Muscle layer of colon (tissue), 2 donors: ENCODE results near the gene POLR3A.
"Not testable (repeated sequence)": the region's sequence is repeated elsewhere in the genome, so short reads cannot be mapped to it uniquely, and the experiment has no call there.

Experiments used
- H3K27ac ChIP-seq: one replicate; pipeline ENCODE4 v1.7.0; 2013; ENCODE audit warnings: low read depth, mild to moderate bottlenecking, low read length, moderate library complexity
- H3K27me3 ChIP-seq, 2 donors: one replicate each; pipeline ENCODE4 v1.7.0; 2013; ENCODE audit warnings: low read length in 2 of 2, mild to moderate bottlenecking in 2 of 2; ENCODE audit not compliant: insufficient read depth in 2 of 2, control insufficient read depth in 1 of 2
- H3K36me3 ChIP-seq: one replicate; pipeline ENCODE4 v1.7.0; 2013; ENCODE audit warnings: mild to moderate bottlenecking, low read length; ENCODE audit not compliant: insufficient read depth
- H3K4me1 ChIP-seq: one replicate; pipeline ENCODE4 v1.7.0; 2013; ENCODE audit warnings: mild to moderate bottlenecking, low read length; ENCODE audit not compliant: insufficient read depth
- H3K4me3 ChIP-seq, 2 donors: one replicate each; pipeline ENCODE4 v1.7.0; 2013; ENCODE audit warnings: low read length in 2 of 2, low read depth in 1 of 2, mild to moderate bottlenecking in 1 of 2, moderate library complexity in 1 of 2
- H3K9ac ChIP-seq: one replicate; pipeline ENCODE4 v1.7.0; 2013; ENCODE audit warnings: low read length
- H3K9me3 ChIP-seq: one replicate; pipeline ENCODE4 v1.7.0; 2013; ENCODE audit warnings: mild to moderate bottlenecking, low read length
- donor health status: abdominal sarcoma.
- donor health status: Adenocarcinoma of cecum.

POLR3A gene

DNA sequence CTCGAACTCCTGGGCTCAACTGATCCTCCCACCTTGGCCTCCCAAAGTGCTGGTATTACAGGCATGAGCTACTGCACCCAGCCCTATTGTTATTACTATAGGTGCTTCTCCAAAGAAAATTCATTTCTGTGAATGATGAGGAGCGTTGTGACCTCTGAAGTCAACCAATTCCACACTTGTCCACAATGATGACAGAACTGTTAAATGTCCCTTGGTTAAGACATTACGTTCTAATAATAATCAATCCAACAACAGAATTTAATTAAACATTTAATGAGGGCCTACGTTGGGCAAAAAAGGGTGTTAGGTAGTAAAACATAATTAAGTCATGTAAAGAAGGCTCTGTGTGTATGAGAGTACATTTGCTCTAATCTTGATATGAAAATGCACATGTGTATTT lies 18.2 kb downstream of the POLR3A start:
- no peaks in the 10 kb centered on the region for H3K9me3 ChIP-seq
- no peaks in the 10 kb centered on the region for H3K4me1 ChIP-seq
- H3K9ac ChIP-seq = no peak overlapping the region
- H3K36me3 ChIP-seq = peaks cover 67% of the 10 kb centered on the region
- no peaks in the 10 kb centered on the region for H3K27me3 ChIP-seq
- no peak overlapping the region for H3K27ac ChIP-seq
- H3K4me3 ChIP-seq = no peak overlapping the region

DNA sequence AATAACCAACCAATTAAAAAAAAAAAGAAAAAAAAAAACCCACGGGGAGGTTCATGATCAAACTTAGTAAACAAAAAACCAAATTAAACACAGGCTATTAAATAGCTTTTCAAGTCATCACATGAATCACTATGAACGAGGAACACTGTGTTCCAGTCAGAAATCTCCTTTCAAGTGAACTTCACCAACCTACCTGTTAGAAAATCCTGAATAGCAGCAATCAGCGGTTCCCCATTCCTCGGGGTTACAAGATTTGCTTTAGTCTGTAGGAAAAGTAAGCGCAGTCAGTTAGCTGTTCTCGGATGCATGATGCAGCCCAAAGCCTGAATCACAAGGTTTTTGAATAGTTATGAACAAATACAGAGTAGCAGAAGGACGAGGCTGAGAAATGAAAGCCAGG lies 19.0 kb downstream of the POLR3A start:
- Histone ChIP-seq H3K4me3 (no peak overlapping the region), H3K27ac (no peak overlapping the region), H3K9ac (no peak overlapping the region), H3K36me3 (peaks cover 65% of the 10 kb centered on the region), H3K27me3 (no peaks in the 10 kb centered on the region), H3K4me1 (no peaks in the 10 kb centered on the region), H3K9me3 (no peaks in the 10 kb centered on the region)

DNA sequence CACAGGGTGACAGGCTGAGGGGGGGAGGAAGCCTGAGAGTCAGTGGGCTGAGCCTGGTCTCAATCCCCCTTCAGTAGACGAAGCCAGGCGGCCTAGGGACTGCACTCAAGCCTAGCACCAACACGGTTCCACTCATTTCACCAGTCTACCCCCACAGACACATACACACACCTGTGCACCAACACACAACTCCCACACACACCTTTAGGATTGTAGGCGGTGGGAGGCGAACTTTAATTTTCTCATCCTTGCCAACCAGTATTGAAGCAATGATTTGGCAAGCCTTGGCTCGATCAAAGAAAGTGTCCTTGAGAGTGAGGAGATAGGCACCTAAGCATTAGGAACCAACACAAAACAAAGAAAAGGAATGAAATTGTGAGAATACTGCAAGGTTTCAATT lies 19.7 kb downstream of the POLR3A start:
- H3K9me3 ChIP-seq = no peaks in the 10 kb centered on the region
- no peaks in the 10 kb centered on the region for H3K27me3 ChIP-seq
- no peak overlapping the region for H3K4me3 ChIP-seq
- peaks cover 69% of the 10 kb centered on the region for H3K36me3 ChIP-seq
- H3K27ac ChIP-seq = no peak overlapping the region
- no peak overlapping the region for H3K9ac ChIP-seq
- no peaks in the 10 kb centered on the region for H3K4me1 ChIP-seq

DNA sequence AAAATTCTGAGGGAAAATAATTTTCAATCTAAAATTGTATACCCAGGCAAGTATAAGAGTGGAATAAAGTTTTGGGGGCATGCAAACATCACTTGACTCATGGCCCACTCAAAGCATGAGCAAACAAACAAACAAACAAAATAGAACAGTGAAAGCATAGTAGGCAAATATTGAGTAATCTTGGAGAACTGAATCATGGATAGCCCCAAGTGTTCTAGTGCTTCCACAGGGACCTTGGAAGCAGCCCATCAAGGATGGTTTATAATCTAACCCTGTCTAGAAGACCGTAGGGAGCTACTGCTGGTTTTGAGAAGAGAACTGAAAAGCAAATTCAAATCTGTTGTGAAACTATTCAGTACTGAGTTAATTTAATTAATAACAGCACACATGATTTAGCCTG lies 22.1 kb downstream of the POLR3A start:
- Histone ChIP-seq H3K27me3 (no peaks in the 10 kb centered on the region), H3K4me3 (no peak overlapping the region), H3K9ac (no peak overlapping the region), H3K36me3 (peaks cover 73% of the 10 kb centered on the region), H3K4me1 (no peaks in the 10 kb centered on the region), H3K9me3 (no peaks in the 10 kb centered on the region), H3K27ac (no peak overlapping the region)

DNA sequence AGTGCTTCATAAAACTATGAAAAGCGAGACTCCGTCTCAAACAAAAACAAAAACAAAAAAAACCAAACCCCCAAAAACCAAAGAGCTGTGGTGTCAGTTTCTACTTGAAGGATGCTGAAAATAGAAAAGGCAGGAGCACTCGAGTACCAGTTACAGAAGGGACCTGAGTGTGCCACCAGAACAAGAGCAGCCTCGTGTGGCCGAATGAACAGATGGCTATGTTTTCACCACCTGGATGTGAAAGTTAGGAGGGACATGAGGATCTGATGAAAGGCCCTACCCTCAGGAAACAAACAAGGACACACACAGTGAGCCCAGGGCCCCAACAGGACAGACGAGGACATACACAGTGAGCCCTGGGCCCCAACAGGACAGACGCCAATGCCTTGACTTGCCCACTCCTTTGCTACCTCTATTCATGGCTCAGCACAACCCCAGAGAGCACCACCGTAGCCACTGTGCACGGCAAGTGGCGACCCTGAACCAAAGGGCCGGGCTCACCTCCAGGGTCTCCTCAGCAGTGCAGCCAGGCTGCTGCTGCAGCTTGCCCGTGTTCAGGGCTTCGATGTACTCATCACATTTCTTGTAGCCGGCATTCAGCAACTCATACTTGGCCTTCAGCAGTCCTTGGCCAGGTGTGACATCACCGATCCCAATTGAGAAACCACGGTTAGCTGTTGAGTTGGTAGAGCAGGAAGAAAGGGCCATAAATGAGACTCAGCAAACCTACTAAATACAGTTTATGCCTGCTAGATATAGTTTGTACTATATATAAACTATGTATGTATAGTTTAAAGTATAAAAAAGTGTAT lies 24.9 kb downstream of the POLR3A start:
- no peak overlapping the region for H3K27ac ChIP-seq
- no peaks in the 10 kb centered on the region for H3K27me3 ChIP-seq
- no peaks in the 10 kb centered on the region for H3K4me1 ChIP-seq
- H3K9me3 ChIP-seq = no peaks in the 10 kb centered on the region
- H3K9ac ChIP-seq = no peak overlapping the region
- H3K4me3 ChIP-seq = no peak overlapping the region
- peaks cover 70% of the 10 kb centered on the region for H3K36me3 ChIP-seq

DNA sequence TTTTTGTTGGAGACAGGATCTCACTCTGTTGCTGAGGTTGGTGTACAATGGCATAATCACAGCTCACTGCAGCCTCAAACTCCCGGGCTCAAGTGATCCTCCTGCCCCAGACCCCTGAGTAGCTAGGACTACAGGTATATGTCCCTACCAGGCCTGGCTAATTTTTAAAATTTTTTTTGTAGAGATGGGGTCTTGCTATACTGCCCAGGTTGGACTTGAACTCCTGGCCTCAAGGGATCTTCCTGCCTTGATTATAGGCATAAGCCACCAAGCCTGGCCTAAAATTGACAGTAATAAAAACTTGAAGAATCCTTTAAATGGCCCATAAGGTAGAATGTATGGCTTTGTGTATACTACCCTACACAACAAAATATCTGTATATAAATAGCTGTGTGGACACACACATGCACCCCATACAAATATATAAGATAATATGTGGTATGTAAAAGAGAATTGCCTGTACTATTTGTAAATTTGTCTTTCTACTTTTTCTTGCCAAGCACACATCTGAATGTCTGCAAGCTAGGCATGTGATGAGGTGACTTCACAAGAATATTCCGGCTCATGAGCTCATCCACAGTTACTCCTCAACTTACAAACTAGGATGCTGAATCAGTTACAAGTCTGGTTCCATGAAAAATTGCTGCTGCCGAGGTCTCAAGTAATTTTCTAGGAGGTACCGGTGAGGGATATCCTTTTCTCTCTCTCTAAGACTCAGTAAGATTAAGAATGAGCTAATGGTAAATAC lies 26.6 kb downstream of the POLR3A start:
- Histone ChIP-seq H3K9me3 (no peaks in the 10 kb centered on the region), H3K9ac (no peak overlapping the region), H3K4me3 (no peak overlapping the region), H3K27me3 (no peaks in the 10 kb centered on the region), H3K4me1 (no peaks in the 10 kb centered on the region), H3K36me3 (peaks cover 69% of the 10 kb centered on the region), H3K27ac (no peak overlapping the region)

DNA sequence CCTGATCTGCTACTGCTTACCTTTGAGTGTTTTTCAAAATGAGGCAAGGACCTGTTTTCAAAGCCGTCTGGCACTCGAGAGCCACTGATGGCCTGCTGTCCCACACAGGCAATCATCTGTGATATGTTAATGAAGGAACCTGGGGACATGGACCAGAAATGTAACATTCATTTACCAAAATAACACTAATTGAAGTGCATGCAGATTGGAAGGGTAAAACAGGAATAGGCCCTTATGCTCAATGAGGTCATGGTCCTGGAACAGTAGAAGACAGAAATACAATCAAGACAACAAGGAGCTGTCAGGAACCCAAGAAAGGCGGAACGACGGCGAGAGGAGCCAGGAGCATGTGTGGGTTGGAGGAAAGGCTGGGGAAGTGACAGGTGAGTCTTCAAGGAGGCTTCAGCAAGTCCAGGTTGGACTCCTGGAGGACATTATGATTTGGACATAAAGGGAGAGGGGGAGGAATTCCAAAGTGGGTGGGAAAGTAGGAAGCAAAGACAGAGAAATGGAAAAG lies 28.3 kb downstream of the POLR3A start:
- Histone ChIP-seq H3K9ac (no peak overlapping the region), H3K4me1 (no peaks in the 10 kb centered on the region), H3K9me3 (no peaks in the 10 kb centered on the region), H3K27me3 (no peaks in the 10 kb centered on the region), H3K4me3 (no peak overlapping the region), H3K36me3 (peaks cover 60% of the 10 kb centered on the region), H3K27ac (no peak overlapping the region)

DNA sequence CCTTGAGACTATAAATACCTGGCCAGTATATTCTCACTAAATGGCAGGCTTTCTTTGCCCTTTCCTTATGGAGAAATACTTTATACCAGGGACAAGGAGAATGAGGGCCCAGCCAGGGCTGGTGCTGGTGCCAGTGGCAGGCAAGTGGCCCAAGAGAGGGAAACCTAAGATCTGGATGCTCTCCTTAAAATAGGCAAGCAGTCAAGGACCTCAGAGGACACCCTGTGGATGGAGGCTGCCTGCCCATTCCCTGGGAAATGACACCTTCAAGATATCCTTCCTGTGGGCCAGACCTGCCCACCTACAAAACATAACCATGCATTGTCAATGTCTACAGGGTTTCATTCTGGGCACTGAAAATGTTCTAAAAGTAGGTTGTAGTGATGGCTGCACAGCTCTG lies 29.1 kb downstream of the POLR3A start:
- H3K4me1 ChIP-seq = no peaks in the 10 kb centered on the region
- no peaks in the 10 kb centered on the region for H3K27me3 ChIP-seq
- no peak overlapping the region for H3K27ac ChIP-seq
- peaks cover 54% of the 10 kb centered on the region for H3K36me3 ChIP-seq
- no peak overlapping the region for H3K4me3 ChIP-seq
- H3K9ac ChIP-seq = no peak overlapping the region
- no peaks in the 10 kb centered on the region for H3K9me3 ChIP-seq

DNA sequence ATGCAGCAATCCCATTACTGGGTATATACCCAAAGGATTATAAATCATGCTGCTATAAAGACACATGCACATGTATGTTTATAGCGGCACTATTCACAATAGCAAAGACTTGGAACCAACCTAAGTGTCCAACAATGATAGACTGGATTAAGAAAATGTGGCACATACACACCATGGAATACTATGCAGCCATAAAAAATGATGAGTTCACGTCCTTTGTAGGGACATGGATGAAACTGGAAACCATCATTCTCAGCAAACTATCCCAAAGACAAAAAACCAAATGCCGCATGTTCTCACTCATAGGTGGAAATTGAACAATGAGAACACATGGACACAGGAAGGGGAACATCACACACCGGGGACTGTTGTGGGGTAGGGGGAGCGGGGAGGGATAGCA lies 30.5 kb downstream of the POLR3A start:
- not testable (repeated sequence) for H3K27ac ChIP-seq, H3K4me3 ChIP-seq, H3K27me3 ChIP-seq, H3K9me3 ChIP-seq, H3K9ac ChIP-seq, H3K4me1 ChIP-seq
- H3K36me3 ChIP-seq = peaks cover 40% of the 10 kb centered on the region

DNA sequence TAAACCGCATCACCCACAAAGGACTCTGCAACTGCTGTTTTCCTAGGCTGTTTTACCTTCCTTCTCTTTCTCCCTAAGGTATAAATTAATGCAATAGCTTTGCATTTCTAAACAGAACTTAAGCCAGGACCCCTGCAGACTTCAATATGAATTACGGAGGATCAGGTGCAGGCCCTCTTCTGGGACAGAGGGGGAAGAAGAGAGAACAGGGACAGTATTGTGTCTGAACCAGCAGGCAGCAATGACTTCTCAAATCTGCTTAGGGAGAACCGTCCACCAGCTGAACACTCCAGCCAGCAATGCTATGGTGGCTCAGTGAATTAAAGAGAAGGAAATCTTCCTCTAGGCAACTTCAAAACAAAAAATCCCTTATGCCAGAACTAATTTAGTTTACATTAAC lies 35.7 kb downstream of the POLR3A start:
- Histone ChIP-seq H3K9me3 (no peaks in the 10 kb centered on the region), H3K4me1 (no peaks in the 10 kb centered on the region), H3K36me3 (peaks cover 45% of the 10 kb centered on the region), H3K4me3 (no peak overlapping the region), H3K27me3 (no peaks in the 10 kb centered on the region), H3K9ac (no peak overlapping the region), H3K27ac (no peak overlapping the region)

DNA sequence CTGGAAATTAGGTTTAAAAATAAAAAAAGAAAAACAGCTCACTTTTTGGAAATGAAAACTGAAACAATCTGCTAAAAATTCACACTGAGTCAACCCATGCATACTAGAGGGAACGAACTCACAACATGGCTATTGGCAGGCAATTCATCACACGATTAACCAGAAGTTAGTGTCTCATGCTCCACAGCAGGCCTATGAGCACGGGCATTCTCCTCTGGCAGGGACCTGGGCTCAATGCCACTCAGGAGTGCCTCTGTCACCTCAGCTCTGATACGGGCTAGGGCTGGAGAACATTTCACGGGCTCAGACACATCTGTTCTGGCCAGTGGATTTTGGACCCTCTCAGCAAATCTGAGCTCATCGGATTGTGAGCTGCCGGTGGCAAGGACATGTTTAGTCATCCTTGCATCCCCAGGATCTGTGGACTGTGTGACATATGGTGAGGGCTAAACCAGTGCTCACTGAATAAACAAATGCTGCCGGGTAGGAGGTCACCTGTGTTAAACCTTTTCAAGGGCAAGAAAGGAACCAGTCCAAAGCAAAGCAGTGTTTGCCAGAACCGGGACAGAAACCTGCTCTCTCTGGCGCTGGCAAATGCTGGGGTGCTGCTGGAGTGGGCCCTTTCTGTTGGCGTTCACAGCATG lies 40.1 kb downstream of the POLR3A start:
- H3K36me3 ChIP-seq = peaks cover 84% of the 10 kb centered on the region
- no peak overlapping the region for H3K9ac ChIP-seq
- H3K27me3 ChIP-seq = no peaks in the 10 kb centered on the region
- no peaks in the 10 kb centered on the region for H3K9me3 ChIP-seq
- no peak overlapping the region for H3K27ac ChIP-seq
- H3K4me1 ChIP-seq = no peaks in the 10 kb centered on the region
- H3K4me3 ChIP-seq = no peak overlapping the region
